ENCODE measurements around the gene ZNF837.

ZNF837 gene

GRCh38 chr19:58338825-58339558 lies 41.8 kb downstream of the ZNF837 start:
- Histone ChIP-seq H3K9ac (no peak overlapping the region), H3K27ac (no peak overlapping the region), H3K4me2 (no peak overlapping the region), H4K20me1 (ENCODE audit: insufficient read depth) (no peaks in the 10 kb centered on the region), H2AFZ (ENCODE audit: low read depth) (no peak overlapping the region), H3K27me3 (ENCODE audit: insufficient read depth, low read depth) (no peaks in the 10 kb centered on the region), H3K4me3 (IDR thresholded peaks at IDR 0.05; ENCODE audit: insufficient read depth, low read depth, low read length) (no peak overlapping the region), H3K4me1 (ENCODE audit: low read depth, poor library complexity, severe bottlenecking) (no peaks in the 10 kb centered on the region), H3K79me2 (ENCODE audit: insufficient read depth, low read depth) (no peaks in the 10 kb centered on the region), H3K36me3 (ENCODE audit: insufficient read depth) (no peaks in the 10 kb centered on the region)
- TF ChIP-seq, protein P1, sequence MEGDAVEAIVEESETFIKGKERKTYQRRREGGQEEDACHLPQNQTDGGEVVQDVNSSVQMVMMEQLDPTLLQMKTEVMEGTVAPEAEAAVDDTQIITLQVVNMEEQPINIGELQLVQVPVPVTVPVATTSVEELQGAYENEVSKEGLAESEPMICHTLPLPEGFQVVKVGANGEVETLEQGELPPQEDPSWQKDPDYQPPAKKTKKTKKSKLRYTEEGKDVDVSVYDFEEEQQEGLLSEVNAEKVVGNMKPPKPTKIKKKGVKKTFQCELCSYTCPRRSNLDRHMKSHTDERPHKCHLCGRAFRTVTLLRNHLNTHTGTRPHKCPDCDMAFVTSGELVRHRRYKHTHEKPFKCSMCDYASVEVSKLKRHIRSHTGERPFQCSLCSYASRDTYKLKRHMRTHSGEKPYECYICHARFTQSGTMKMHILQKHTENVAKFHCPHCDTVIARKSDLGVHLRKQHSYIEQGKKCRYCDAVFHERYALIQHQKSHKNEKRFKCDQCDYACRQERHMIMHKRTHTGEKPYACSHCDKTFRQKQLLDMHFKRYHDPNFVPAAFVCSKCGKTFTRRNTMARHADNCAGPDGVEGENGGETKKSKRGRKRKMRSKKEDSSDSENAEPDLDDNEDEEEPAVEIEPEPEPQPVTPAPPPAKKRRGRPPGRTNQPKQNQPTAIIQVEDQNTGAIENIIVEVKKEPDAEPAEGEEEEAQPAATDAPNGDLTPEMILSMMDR (conservative IDR thresholded peaks at IDR 0.05; ENCODE audit: low read depth, low read length): no peak

DNA sequence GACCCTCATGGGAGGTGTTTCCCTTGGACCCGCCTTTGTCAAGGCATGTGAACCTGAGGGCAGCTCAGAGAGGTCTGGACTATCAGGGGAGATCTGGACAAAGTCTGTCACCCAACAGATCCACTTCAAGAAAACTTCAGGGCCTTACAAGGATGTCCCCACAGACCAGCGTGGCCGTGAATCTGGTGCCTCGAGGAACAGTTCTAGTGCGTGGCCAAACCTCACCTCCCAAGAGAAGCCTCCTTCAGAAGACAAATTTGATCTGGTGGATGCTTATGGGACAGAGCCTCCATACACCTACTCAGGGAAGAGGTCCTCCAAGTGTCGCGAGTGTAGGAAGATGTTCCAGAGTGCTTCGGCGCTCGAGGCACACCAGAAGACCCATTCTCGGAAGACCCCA lies 42.5 kb downstream of the ZNF837 start:
- no peaks in the 10 kb centered on the region for H3K36me3 ChIP-seq (ENCODE audit: insufficient read depth)
- H3K27ac ChIP-seq: no peak overlapping the region
- H3K27me3 ChIP-seq (ENCODE audit: insufficient read depth, low read depth): no peaks in the 10 kb centered on the region
- no peak overlapping the region for H3K4me3 ChIP-seq (IDR thresholded peaks at IDR 0.05; ENCODE audit: insufficient read depth, low read depth, low read length)
- no peak overlapping the region for H3K9ac ChIP-seq
- H4K20me1 ChIP-seq (ENCODE audit: insufficient read depth): no peaks in the 10 kb centered on the region
- no peaks in the 10 kb centered on the region for H3K4me1 ChIP-seq (ENCODE audit: low read depth, poor library complexity, severe bottlenecking)
- TF ChIP-seq, protein P1 (conservative IDR thresholded peaks at IDR 0.05; ENCODE audit: low read depth, low read length): no peak
- no peak overlapping the region for H2AFZ ChIP-seq (ENCODE audit: low read depth)
- no peak overlapping the region for H3K4me2 ChIP-seq
- H3K79me2 ChIP-seq (ENCODE audit: insufficient read depth, low read depth): no peaks in the 10 kb centered on the region

- no peaks in the 10 kb centered on the region for H4K20me1 ChIP-seq (ENCODE audit: insufficient read depth)
- H3K9ac ChIP-seq: no peak overlapping the region
- no peaks in the 10 kb centered on the region for H3K27me3 ChIP-seq (ENCODE audit: insufficient read depth, low read depth)
- no peaks in the 10 kb centered on the region for H3K79me2 ChIP-seq (ENCODE audit: insufficient read depth, low read depth)
- H2AFZ ChIP-seq (ENCODE audit: low read depth): no peak overlapping the region
- H3K4me1 ChIP-seq (ENCODE audit: low read depth, poor library complexity, severe bottlenecking): no peaks in the 10 kb centered on the region
- H3K27ac ChIP-seq: no peak overlapping the region
- TF ChIP-seq, protein P1 (conservative IDR thresholded peaks at IDR 0.05; ENCODE audit: low read depth, low read length): no peak
- no peak overlapping the region for H3K4me2 ChIP-seq
- no peaks in the 10 kb centered on the region for H3K36me3 ChIP-seq (ENCODE audit: insufficient read depth)
- H3K4me3 ChIP-seq (IDR thresholded peaks at IDR 0.05; ENCODE audit: insufficient read depth, low read depth, low read length): no peak overlapping the region
These were observed 44.0 kb downstream of the ZNF837 start for GRCh38 chr19:58336820-58337219.

DNA sequence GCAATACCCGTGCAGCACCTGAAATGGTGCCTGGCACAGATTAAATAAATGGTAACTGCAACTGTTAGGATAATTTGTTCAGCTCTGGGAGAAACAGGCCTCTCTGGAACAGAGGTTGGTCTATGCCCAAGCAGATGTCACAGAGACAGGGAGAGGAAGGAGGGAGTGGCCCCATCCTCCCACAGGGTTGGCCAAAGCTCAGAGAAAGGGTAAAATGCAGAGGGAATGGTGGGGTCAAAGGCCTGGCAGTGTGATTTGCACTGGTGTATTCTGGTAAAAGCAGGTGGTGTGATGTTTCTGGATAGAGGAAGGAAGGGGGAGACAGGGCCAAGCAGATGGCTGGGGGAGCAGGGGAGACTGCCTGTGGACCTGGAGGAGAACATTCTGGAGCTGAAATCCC lies 44.6 kb downstream of the ZNF837 start:
- no peak overlapping the region for H3K4me2 ChIP-seq
- H4K20me1 ChIP-seq (ENCODE audit: insufficient read depth): no peaks in the 10 kb centered on the region
- H3K36me3 ChIP-seq (ENCODE audit: insufficient read depth): no peaks in the 10 kb centered on the region
- H2AFZ ChIP-seq (ENCODE audit: low read depth): no peak overlapping the region
- no peaks in the 10 kb centered on the region for H3K79me2 ChIP-seq (ENCODE audit: insufficient read depth, low read depth)
- H3K27me3 ChIP-seq (ENCODE audit: insufficient read depth, low read depth): no peaks in the 10 kb centered on the region
- H3K4me1 ChIP-seq (ENCODE audit: low read depth, poor library complexity, severe bottlenecking): no peaks in the 10 kb centered on the region
- H3K4me3 ChIP-seq (IDR thresholded peaks at IDR 0.05; ENCODE audit: insufficient read depth, low read depth, low read length): no peak overlapping the region
- no peak overlapping the region for H3K27ac ChIP-seq
- no peak overlapping the region for H3K9ac ChIP-seq
- TF ChIP-seq, protein P1 (conservative IDR thresholded peaks at IDR 0.05; ENCODE audit: low read depth, low read length): no peak

All from KMS-11 (cell line).